DMS79 treated with DMSO at 0.1 percent for 48 hours (cell line): ENCODE data around the gene ZW10.

Source experiments
- DNase-seq: peaks from one replicate; lab custom pipeline; 2025; lab: John Stamatoyannopoulos, UW

Gene ZW10

GRCh38 chr11:113697756-113698407 lies 75.6 kb downstream of the ZW10 start:
- no peak for DNase-seq

GRCh38 chr11:113697111-113697510 lies 76.4 kb downstream of the ZW10 start:
- DNase-seq, result no peak

DNA sequence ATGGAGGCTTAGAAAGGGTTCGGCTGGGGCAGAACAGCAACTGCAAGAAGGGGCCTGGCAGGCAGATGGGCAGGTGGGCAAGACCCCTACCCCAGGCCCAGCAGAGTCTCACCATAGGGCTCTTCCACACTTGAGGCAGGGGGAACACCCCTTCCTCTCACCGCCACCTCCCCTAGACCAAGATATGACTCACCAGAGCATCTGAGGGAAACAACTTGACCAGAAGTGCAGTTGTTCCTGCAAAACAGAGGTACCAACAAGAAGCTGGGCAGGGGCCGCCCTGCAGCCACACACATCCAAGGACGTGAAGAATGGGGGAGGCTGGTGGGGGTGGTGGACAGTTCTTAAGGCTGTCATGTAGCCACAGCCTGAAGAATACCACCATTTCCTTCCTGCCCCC lies 78.3 kb downstream of the ZW10 start:
- no peak for DNase-seq

DNA sequence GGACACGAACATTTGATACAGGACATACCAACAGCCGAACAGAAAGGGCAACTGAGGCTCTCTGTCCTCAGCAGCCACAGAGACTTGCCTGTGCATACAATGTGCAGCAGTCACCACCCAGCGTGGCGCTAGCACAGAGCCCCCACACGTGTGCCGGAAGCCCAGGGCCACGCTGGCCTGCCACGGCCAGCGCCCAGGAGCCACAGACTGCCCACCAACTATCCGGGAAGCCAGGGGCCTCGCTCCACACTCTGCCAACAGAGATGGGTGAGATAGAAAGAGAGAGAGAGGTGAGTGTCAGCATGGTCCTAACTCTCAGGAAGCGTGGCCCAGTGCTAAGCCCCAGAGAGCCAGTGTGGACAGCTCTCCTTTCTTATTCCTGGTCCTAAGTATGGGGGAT lies 79.1 kb downstream of the ZW10 start:
- no peak for DNase-seq

- DNase-seq, result no peak
Observed at GRCh38 chr11:113693030-113693429, 80.5 kb downstream of the ZW10 start.

- no peak for DNase-seq
Observed at GRCh38 chr11:113690619-113691569, 82.6 kb downstream of the ZW10 start.

GRCh38 chr11:113689768-113690618 lies 83.5 kb downstream of the ZW10 start:
- no peak for DNase-seq

- DNase-seq, result no peak
Observed at GRCh38 chr11:113685654-113686359, 87.7 kb downstream of the ZW10 start.

GRCh38 chr11:113684496-113684895 lies 89.0 kb downstream of the ZW10 start:
- no peak for DNase-seq

GRCh38 chr11:113683481-113684046 lies 89.9 kb downstream of the ZW10 start:
- DNase-seq, result no peak
